Measurements from ENCODE around the gene TMEM253.
A peak's percentile ranks its signal among the peaks of the same experiment; 100 is the strongest.

GRCh38 chr14:21106176-21106497, 5.3 kb downstream of the TMEM253 start:
- TF ChIP-seq CTCF (IDR thresholded peaks at IDR 0.05) = no peak
- no peak for TF ChIP-seq POLR2A (IDR thresholded peaks at IDR 0.05)
- TF ChIP-seq POLR2AphosphoS5 (IDR thresholded peaks at IDR 0.05; ENCODE audit: insufficient read depth in 1 of 2, low read depth in 1 of 2) = peak in 1 of 2 donors; percentile 44

Data from vagina (tissue), 2 donors.